HepG2 (cell line): ENCODE measurements around the gene E2F3. TPM values are rescaled to one million over a fixed set of nuclear protein-coding genes. Genes with fewer than 3 reads are reported as not detected.
A peak's percentile ranks its signal among the peaks of the same experiment; 100 is the strongest.

Experiments
- AHDC1 ChIP-seq: sonication (generic); formaldehyde crosslinking; IDR thresholded peaks from 2 replicates; pipeline ENCODE4 v1.5.1; 2020; ENCODE audit warnings: mild to moderate bottlenecking, missing genetic modification reagents, borderline replicate concordance
- FOXO4 ChIP-seq: sonication (generic); formaldehyde crosslinking; conservative IDR thresholded peaks from 2 replicates; pipeline ENCODE4 v1.8.1; 2023; ENCODE audit warnings: missing genetic modification reagents
- HNF1A ChIP-seq, 2 experiments: sonication (generic) in 1 of 2; formaldehyde crosslinking in 1 of 2; IDR thresholded peaks; 2 replicates each; pipeline versions ENCODE4 v1.4.0 to v1.6.1; 2016 to 2020; ENCODE audit warnings: borderline replicate concordance in 1 of 2, low read depth in 1 of 2, mild to moderate bottlenecking in 1 of 2, missing genetic modification reagents in 1 of 2
- HOXA9 ChIP-seq: sonication (generic); formaldehyde crosslinking; IDR thresholded peaks from 2 replicates; pipeline ENCODE4 v1.8.1; 2022; ENCODE audit warnings: missing genetic modification reagents, mild to moderate bottlenecking, moderate library complexity, borderline replicate concordance
- MBNL3 ChIP-seq: fragments of 250-450 bp; sonication (Bioruptor Pico); conservative IDR thresholded peaks from 2 replicates; pipeline ENCODE4 v1.8.0; 2022; ENCODE audit warnings: mild to moderate bottlenecking, inconsistent platforms
- MTF1 ChIP-seq: sonication (generic); formaldehyde crosslinking; IDR thresholded peaks from 2 replicates; pipeline ENCODE4 v1.5.0; 2020; ENCODE audit warnings: missing genetic modification reagents
- RAD21 ChIP-seq: fragments of 450-650 bp; formaldehyde crosslinking; IDR thresholded peaks from 2 replicates; pipeline ENCODE4 v1.5.0; 2020; ENCODE audit warnings: mild to moderate bottlenecking
- SIX4 ChIP-seq: sonication (generic); formaldehyde crosslinking; IDR thresholded peaks from 2 replicates; pipeline ENCODE4 v1.4.0; 2020; ENCODE audit warnings: missing genetic modification reagents
- SRY ChIP-seq: sonication (generic); formaldehyde crosslinking; IDR thresholded peaks from 2 replicates; pipeline ENCODE4 v1.8.0; 2022; ENCODE audit warnings: mild to moderate bottlenecking, missing genetic modification reagents
- TBP ChIP-seq: sonication (generic); formaldehyde crosslinking; IDR thresholded peaks from 2 replicates; pipeline ENCODE4 v1.5.0; 2020; ENCODE audit warnings: missing genetic modification reagents
- ZFP82 ChIP-seq: sonication (generic); formaldehyde crosslinking; IDR thresholded peaks from 2 replicates; pipeline ENCODE4 v1.5.1; 2020; ENCODE audit warnings: mild to moderate bottlenecking, missing genetic modification reagents, borderline replicate concordance
- ZNF138 ChIP-seq: sonication (generic); formaldehyde crosslinking; IDR thresholded peaks from 2 replicates; pipeline ENCODE4 v1.5.0; 2020; ENCODE audit warnings: mild to moderate bottlenecking, low read depth, missing genetic modification reagents
- ZNF367 ChIP-seq: sonication (generic); formaldehyde crosslinking; IDR thresholded peaks from 2 replicates; pipeline ENCODE4 v1.4.0; 2020; ENCODE audit warnings: missing genetic modification reagents, borderline replicate concordance
- ZNF460 ChIP-seq: sonication (generic); formaldehyde crosslinking; IDR thresholded peaks from 2 replicates; pipeline ENCODE4 v1.5.1; 2020; ENCODE audit warnings: missing genetic modification reagents, mild to moderate bottlenecking, borderline replicate concordance
- ZNF644 ChIP-seq: IDR thresholded peaks from 2 replicates; pipeline ENCODE4 v1.6.1; 2016; ENCODE audit warnings: low read depth
- ZNF776 ChIP-seq: sonication (generic); formaldehyde crosslinking; IDR thresholded peaks from 2 replicates; pipeline ENCODE4 v1.4.0; 2020; ENCODE audit warnings: mild to moderate bottlenecking, missing genetic modification reagents
- ZNF816 ChIP-seq: sonication (generic); formaldehyde crosslinking; IDR thresholded peaks from 2 replicates; pipeline ENCODE4 v1.8.0; 2022; ENCODE audit warnings: missing genetic modification reagents, mild to moderate bottlenecking, borderline replicate concordance
- polyA plus RNA-seq, 8 experiments: library from polyadenylated mRNA; depleted of rRNA in 3 of 8; stranded (reverse) in 7 of 8; unstranded in 1 of 8; fragments of >200 nt; fragmentation: Illumina TruSeq in 4 of 8; extraction: Trizol in 4 of 8; gene quantifications; 2 replicates each; pipeline versions ENCODE4 v1.2.1 to v1.2.3, GENCODE V29; 2011 to 2016; ENCODE audit warnings: low read depth in 4 of 8, missing spikeins in 1 of 8, mixed read lengths in 1 of 8; ENCODE audit not compliant: insufficient read depth in 1 of 8
- total RNA-seq, 5 experiments: library from RNA; depleted of rRNA; stranded (reverse); fragments of >200 nt; fragmentation: Illumina TruSeq; extraction: Trizol; gene quantifications; 2 replicates each; pipeline ENCODE4 v1.2.3, GENCODE V29; 2016; ENCODE audit warnings: low read depth in 1 of 5

E2F3 gene
- total and polyA plus RNA-seq, 2 of the 13 experiments (the other 11 are each of a cell fraction or from before 2014, with no cell fraction given): 8.5 to 12.7 TPM

- TF ChIP-seq ZNF367 (CRISPR knock-in tag): peak; percentile 99
- peak; percentile 83; the same call in 1 of the 2 replicates for TF ChIP-seq MTF1 (CRISPR knock-in tag)
- no peak for TF ChIP-seq HNF1A (IDR thresholded peaks at IDR 0.05; ENCODE audit: low read depth)
- TF ChIP-seq HNF1A (CRISPR knock-in tag; IDR thresholded peaks at IDR 0.05; ENCODE audit: borderline replicate concordance): peak; percentile 67; the same call in 1 of the 2 replicates
- TF ChIP-seq HOXA9 (CRISPR knock-in tag): peak; percentile 63; the same call in 1 of the 2 replicates
- peak; percentile 86; the same call in 1 of the 2 replicates for TF ChIP-seq ZNF816 (CRISPR knock-in tag)
- no peak for TF ChIP-seq MBNL3 (CRISPR knock-in tag)
- TF ChIP-seq ZNF776 (CRISPR knock-in tag): peak; percentile 80; the same call in 1 of the 2 replicates
- TF ChIP-seq ZNF138 (CRISPR knock-in tag): peak; percentile 71
- TF ChIP-seq ZNF644 (CRISPR knock-in tag): no peak
- no peak for TF ChIP-seq ZNF460 (CRISPR knock-in tag)
- TF ChIP-seq RAD21: peak; percentile 52
- peak; percentile 78 for TF ChIP-seq AHDC1 (CRISPR knock-in tag)
- no peak for TF ChIP-seq TBP
- TF ChIP-seq FOXO4: no peak
- TF ChIP-seq ZFP82: peak; percentile 26; the same call in 1 of the 2 replicates
- no peak for TF ChIP-seq SIX4 (CRISPR knock-in tag)
- TF ChIP-seq SRY (CRISPR knock-in tag): peak; percentile 76; the same call in 1 of the 2 replicates
These were observed at the start of gene E2F3 (continued) for GRCh38 chr6:20401205-20402091.
